Natural killer cell (primary cell): ENCODE results near the gene ZBTB46. TPM values are rescaled to one million over a fixed set of nuclear protein-coding genes. Genes with fewer than 3 reads are reported as not detected.
A peak's percentile ranks its signal among the peaks of the same experiment; 100 is the strongest.

Experiments used
- ATAC-seq, 3 donors: fragments of 150-1000 bp in 2 of 3; fragments of 200-7000 bp in 1 of 3; cut with Tn5 transposase; 1 replicate in 1 of 3; 2 replicates in 2 of 3; pipeline ENCODE4 v1.10.0; 2021; ENCODE audit warnings: mild to moderate bottlenecking in 2 of 3, moderate library complexity in 2 of 3
- DNase-seq, 2 donors: peaks; one replicate each; pipeline versions ENCODE4 v3.0.0 to v3.0.0-alpha.2; 2013 to 2021; ENCODE audit warnings: mixed read lengths in 1 of 2
- H3K27ac ChIP-seq: one replicate; pipeline ENCODE4 v1.5.1; 2013; ENCODE audit warnings: mild to moderate bottlenecking, low read length
- H3K27me3 ChIP-seq: one replicate; pipeline ENCODE4 v1.6.1; 2013; ENCODE audit warnings: low read length; ENCODE audit not compliant: control insufficient read depth, insufficient read depth
- H3K36me3 ChIP-seq: one replicate; pipeline ENCODE4 v1.6.1; 2013; ENCODE audit warnings: low read length; ENCODE audit not compliant: control insufficient read depth, insufficient read depth
- H3K4me1 ChIP-seq: one replicate; pipeline ENCODE4 v1.6.1; 2013; ENCODE audit warnings: low read length; ENCODE audit not compliant: control insufficient read depth, insufficient read depth
- H3K4me3 ChIP-seq: one replicate; pipeline ENCODE4 v1.5.1; 2013; ENCODE audit warnings: low read length
- H3K9me3 ChIP-seq: one replicate; pipeline ENCODE4 v1.6.1; 2013; ENCODE audit warnings: low read length; ENCODE audit not compliant: control insufficient read depth, insufficient read depth
- H3K27ac Mint-ChIP-seq, 2 donors: one replicate each; pipeline ENCODE4 v1.8.0; 2022; ENCODE audit warnings: mild to moderate bottlenecking in 2 of 2, mixed read lengths in 2 of 2, moderate library complexity in 1 of 2
- H3K27me3 Mint-ChIP-seq, 2 donors: one replicate each; pipeline ENCODE4 v1.8.0; 2022; ENCODE audit warnings: low read depth in 2 of 2, mixed read lengths in 2 of 2
- H3K36me3 Mint-ChIP-seq: one replicate; pipeline ENCODE4 v1.8.0; 2022; ENCODE audit warnings: mixed read lengths
- H3K4me1 Mint-ChIP-seq, 2 donors: one replicate each; pipeline ENCODE4 v1.8.0; 2022; ENCODE audit warnings: mixed read lengths in 2 of 2
- H3K4me3 Mint-ChIP-seq: one replicate; pipeline ENCODE4 v1.8.0; 2022; ENCODE audit warnings: mild to moderate bottlenecking, moderate library complexity, mixed read lengths
- H3K9me3 Mint-ChIP-seq, 2 donors: one replicate each; pipeline ENCODE4 v1.8.0; 2022; ENCODE audit warnings: mixed read lengths in 2 of 2
- CTCF ChIP-seq: fragments of 200-600 bp; IDR thresholded peaks from one replicate; pipeline ENCODE4 v1.8.0; 2022; ENCODE audit warnings: antibody characterized with exemption
- WGBS: methylation state at CpG from one replicate; pipeline ENCODE4 v1.1.7; 2013; ENCODE audit warnings: missing lambda C conversion rate; ENCODE audit not compliant: insufficient coverage; 5-methylcytosine and 5-hydroxymethylcytosine counted together
- intact Hi-C: fragments of 100-400 bp; cut with micrococcal nuclease; formaldehyde crosslinking; loops from one replicate; pipeline ENCODE4 v1.14.2; 2022
- total RNA-seq, 4 donors: library from RNA; stranded (reverse); fragments of 120-200 nt in 1 of 4; gene quantifications; one replicate each; pipeline versions ENCODE4 v1.2.3 to v1.2.4, GENCODE V29; 2013 to 2022

Gene ZBTB46
- 1 to 10 TPM; 1.1 TPM for total RNA-seq
- 3.4 TPM for total RNA-seq (2013)

- H3K27ac Mint-ChIP-seq, result peak within 1 kb of the TSS in 1 of 2 donors; percentile 74
- H3K4me1 ChIP-seq, result peaks cover 11% of the 10 kb centered on the region
- DNase-seq, result peak in 1 of 2 donors; percentile 35
- H3K9me3 ChIP-seq, result no peaks in the 10 kb centered on the region
- H3K4me1 Mint-ChIP-seq, result peaks cover 9 to 10% of the 10 kb centered on the region in 2 donors
- no peaks in the 10 kb centered on the region for H3K36me3 ChIP-seq
- H3K4me3 ChIP-seq, result peak within 1 kb of the TSS; percentile 28
- peak; percentile 67 to 75 (median 75) for ATAC-seq
- H3K27me3 Mint-ChIP-seq, result peaks cover 21 to 28% of the 10 kb centered on the region in 2 donors
- peaks cover 23% of the 10 kb centered on the region for H3K27me3 ChIP-seq
- under 1% methylated on average over 147 of the region's 147 CpGs for WGBS
- H3K27ac ChIP-seq, result no peak within 1 kb of the TSS
- H3K36me3 Mint-ChIP-seq, result no peaks in the 10 kb centered on the region
- no peak for TF ChIP-seq CTCF
- H3K9me3 Mint-ChIP-seq, result no peaks in the 10 kb centered on the region
- H3K4me3 Mint-ChIP-seq, result peak within 1 kb of the TSS; percentile 88
- intact Hi-C loops, result no loop called here
Observed at GRCh38 chr20:63830841-63831588, at the start of gene ZBTB46. ZBTB46 (minus strand) TSS chr20:63831264; CDS start chr20:63790757, 40,507 bp downstream.

- no peaks in the 10 kb centered on the region for H3K9me3 ChIP-seq
- Mint-ChIP-seq H3K27me3 (no peaks in the 10 kb centered on the region), H3K27ac (no peak overlapping the region), H3K4me3 (no peak overlapping the region), H3K36me3 (peaks cover 10% of the 10 kb centered on the region), H3K4me1 (peaks cover 4 to 11% of the 10 kb centered on the region in 2 donors), H3K9me3 (no peaks in the 10 kb centered on the region)
- DNase-seq (no peak), ATAC-seq (no peak)
- H3K4me3 ChIP-seq, result no peak overlapping the region
- H3K36me3 ChIP-seq, result peaks cover 59% of the 10 kb centered on the region
- H3K4me1 ChIP-seq, result no peaks in the 10 kb centered on the region
- intact Hi-C loops, result no loop called here
- H3K27ac ChIP-seq, result no peak overlapping the region
- WGBS, result 95% methylated on average over 14 of the region's 14 CpGs
- TF ChIP-seq CTCF, result no peak
- no peaks in the 10 kb centered on the region for H3K27me3 ChIP-seq
Observed at GRCh38 chr20:63878899-63879663, 48.0 kb upstream of the ZBTB46 start.

- Mint-ChIP-seq H3K9me3 (no peaks in the 10 kb centered on the region), H3K27me3 (no peaks in the 10 kb centered on the region), H3K36me3 (peaks cover 10% of the 10 kb centered on the region), H3K27ac (no peak overlapping the region), H3K4me1 (peaks cover 0 to 11% of the 10 kb centered on the region in 2 donors), H3K4me3 (no peak overlapping the region)
- Histone ChIP-seq H3K4me1 (no peaks in the 10 kb centered on the region), H3K36me3 (peaks cover 54% of the 10 kb centered on the region), H3K9me3 (no peaks in the 10 kb centered on the region), H3K4me3 (no peak overlapping the region), H3K27ac (no peak overlapping the region), H3K27me3 (no peaks in the 10 kb centered on the region)
- ATAC-seq, result no peak
- DNase-seq, result no peak
- intact Hi-C loops, result no loop called here
- 92% methylated on average over 32 of the region's 32 CpGs for WGBS
- TF ChIP-seq CTCF, result no peak
Observed at GRCh38 chr20:63877755-63878470, 46.8 kb upstream of the ZBTB46 start.
